ENCODE measurements around the gene TBP. TPM values are rescaled to one million over a fixed set of nuclear protein-coding genes. Genes with fewer than 3 reads are reported as not detected.

Gene TBP
- total RNA-seq, 1 donor from 2014 or later: 19.3 TPM

- no peaks in the 10 kb centered on the region for H3K4me1 ChIP-seq (ENCODE audit: insufficient read depth, low read length)
- Mint-ChIP-seq H3K9me3 (ENCODE audit: unreplicated experiment) (peaks cover 3% of the 10 kb centered on the region), H3K4me3 (ENCODE audit: unreplicated experiment) (no peak overlapping the region), H3K36me3 (ENCODE audit: low read depth, unreplicated experiment) (no peaks in the 10 kb centered on the region), H3K27me3 (ENCODE audit: low read depth, unreplicated experiment) (peaks cover 3% of the 10 kb centered on the region), H3K4me1 (ENCODE audit: low read depth, unreplicated experiment) (peaks cover 11% of the 10 kb centered on the region), H3K27ac (ENCODE audit: unreplicated experiment) (no peak overlapping the region)
- no peak overlapping the region for H3K4me3 ChIP-seq (ENCODE audit: insufficient read depth, low read depth, low read length)
- H3K79me2 ChIP-seq (ENCODE audit: insufficient read depth, low read length): no peaks in the 10 kb centered on the region
- no peaks in the 10 kb centered on the region for H3K36me3 ChIP-seq (ENCODE audit: insufficient read depth, low read length)
- FAIRE-seq (no peak), DNase-seq (ENCODE audit: low read depth) (no peak)
- H2AFZ ChIP-seq (ENCODE audit: low read depth, low read length): no peak overlapping the region
- H3K4me2 ChIP-seq (ENCODE audit: low read length): no peak overlapping the region
- TF ChIP-seq, protein P1, sequence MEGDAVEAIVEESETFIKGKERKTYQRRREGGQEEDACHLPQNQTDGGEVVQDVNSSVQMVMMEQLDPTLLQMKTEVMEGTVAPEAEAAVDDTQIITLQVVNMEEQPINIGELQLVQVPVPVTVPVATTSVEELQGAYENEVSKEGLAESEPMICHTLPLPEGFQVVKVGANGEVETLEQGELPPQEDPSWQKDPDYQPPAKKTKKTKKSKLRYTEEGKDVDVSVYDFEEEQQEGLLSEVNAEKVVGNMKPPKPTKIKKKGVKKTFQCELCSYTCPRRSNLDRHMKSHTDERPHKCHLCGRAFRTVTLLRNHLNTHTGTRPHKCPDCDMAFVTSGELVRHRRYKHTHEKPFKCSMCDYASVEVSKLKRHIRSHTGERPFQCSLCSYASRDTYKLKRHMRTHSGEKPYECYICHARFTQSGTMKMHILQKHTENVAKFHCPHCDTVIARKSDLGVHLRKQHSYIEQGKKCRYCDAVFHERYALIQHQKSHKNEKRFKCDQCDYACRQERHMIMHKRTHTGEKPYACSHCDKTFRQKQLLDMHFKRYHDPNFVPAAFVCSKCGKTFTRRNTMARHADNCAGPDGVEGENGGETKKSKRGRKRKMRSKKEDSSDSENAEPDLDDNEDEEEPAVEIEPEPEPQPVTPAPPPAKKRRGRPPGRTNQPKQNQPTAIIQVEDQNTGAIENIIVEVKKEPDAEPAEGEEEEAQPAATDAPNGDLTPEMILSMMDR (IDR thresholded peaks at IDR 0.05; ENCODE audit: insufficient read depth, low read depth, low read length): peak; percentile 31
- TF ChIP-seq EZH2 (IDR thresholded peaks at IDR 0.05; ENCODE audit: insufficient read depth, low read length): no peak
- H4K20me1 ChIP-seq (ENCODE audit: insufficient read depth, low read length): no peaks in the 10 kb centered on the region
- H3K9ac ChIP-seq (ENCODE audit: low read length): no peak overlapping the region
- no peaks in the 10 kb centered on the region for H3K9me3 ChIP-seq (ENCODE audit: insufficient read depth, low read depth, low read length)
- H3K27me3 ChIP-seq (ENCODE audit: insufficient read depth, low read length): peaks cover 4% of the 10 kb centered on the region
- no peak overlapping the region for H3K27ac ChIP-seq (ENCODE audit: low read depth, low read length)
Observed at GRCh38 chr6:170522565-170523183, 31.5 kb upstream of the TBP start.

DNA sequence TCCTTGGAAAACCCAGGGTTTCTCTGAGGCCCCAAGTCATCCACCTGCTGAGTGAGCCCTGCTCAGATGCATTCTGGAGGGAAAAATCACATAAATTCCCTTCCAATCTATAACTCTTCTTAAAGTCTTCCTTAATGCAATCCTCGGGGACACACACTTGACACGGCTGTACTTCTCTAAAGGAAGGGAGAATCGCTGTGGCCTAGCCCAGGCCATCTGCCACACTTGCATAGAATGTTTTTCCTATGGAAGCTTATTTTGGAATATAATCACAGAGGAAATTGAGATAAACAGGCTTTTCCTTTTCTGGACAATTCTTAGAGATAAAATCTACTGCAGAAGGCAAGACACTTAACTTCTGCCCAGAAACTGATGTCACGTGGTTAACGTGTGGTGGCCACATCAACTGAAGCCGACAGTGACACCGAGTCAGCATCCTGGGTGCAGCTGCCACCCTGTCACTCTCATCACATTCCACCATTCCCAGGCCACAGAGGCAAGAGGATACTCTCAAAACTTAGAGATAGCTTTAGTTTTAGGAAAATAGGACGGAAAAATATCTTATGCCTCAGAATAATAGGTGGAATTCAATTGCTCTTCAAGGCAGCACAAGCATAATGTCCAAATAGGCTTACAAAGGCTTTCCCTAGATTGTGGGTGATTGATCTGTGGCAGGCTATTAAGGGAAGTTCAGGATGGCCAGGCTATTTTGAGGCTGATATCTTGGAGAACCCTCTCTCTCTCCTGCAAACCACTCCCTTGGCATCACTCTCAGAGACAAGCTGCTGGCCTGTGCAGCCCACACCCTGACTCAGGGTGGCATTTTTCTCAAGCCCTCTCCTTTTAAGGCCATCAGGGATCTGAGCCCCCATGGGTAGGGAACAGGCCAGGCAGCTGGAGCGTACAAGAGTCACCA, 30.7 kb upstream of the TBP start:
- peaks cover 3% of the 10 kb centered on the region for H3K9me3 Mint-ChIP-seq (ENCODE audit: unreplicated experiment)

More for the DNA sequence above, 30.7 kb upstream of the TBP start:
- Histone ChIP-seq H2AFZ (ENCODE audit: low read depth, low read length) (no peak overlapping the region), H3K9ac (ENCODE audit: low read length) (no peak overlapping the region), H3K79me2 (ENCODE audit: insufficient read depth, low read length) (no peaks in the 10 kb centered on the region), H3K4me3 (ENCODE audit: insufficient read depth, low read depth, low read length) (no peak overlapping the region), H3K4me1 (ENCODE audit: insufficient read depth, low read length) (no peaks in the 10 kb centered on the region), H3K36me3 (ENCODE audit: insufficient read depth, low read length) (no peaks in the 10 kb centered on the region), H3K27me3 (ENCODE audit: insufficient read depth, low read length) (peaks cover under 1% of the 10 kb centered on the region), H4K20me1 (ENCODE audit: insufficient read depth, low read length) (no peaks in the 10 kb centered on the region), H3K9me3 (ENCODE audit: insufficient read depth, low read depth, low read length) (no peaks in the 10 kb centered on the region), H3K4me2 (ENCODE audit: low read length) (no peak overlapping the region), H3K27ac (ENCODE audit: low read depth, low read length) (no peak overlapping the region)
- no peak for DNase-seq (ENCODE audit: low read depth)
- Mint-ChIP-seq H3K27me3 (ENCODE audit: low read depth, unreplicated experiment) (peaks cover 3% of the 10 kb centered on the region), H3K27ac (ENCODE audit: unreplicated experiment) (no peak overlapping the region), H3K4me1 (ENCODE audit: low read depth, unreplicated experiment) (peaks cover 11% of the 10 kb centered on the region), H3K36me3 (ENCODE audit: low read depth, unreplicated experiment) (no peaks in the 10 kb centered on the region), H3K4me3 (ENCODE audit: unreplicated experiment) (no peak overlapping the region)
- no peak for FAIRE-seq
- TF ChIP-seq EZH2 (IDR thresholded peaks at IDR 0.05; ENCODE audit: insufficient read depth, low read length): no peak
- TF ChIP-seq, protein P1 (IDR thresholded peaks at IDR 0.05; ENCODE audit: insufficient read depth, low read depth, low read length): no peak

Measured in astrocyte (in vitro differentiated cells and primary cell).